ENCODE data around the gene FBXW4.

Gene FBXW4

GRCh38 chr10:101684782-101685181, 10.2 kb downstream of the FBXW4 start:
- TF ChIP-seq ZNF707 (tag by site-specific recombination; IDR thresholded peaks at IDR 0.05), result no peak
- TF ChIP-seq, protein P1, sequence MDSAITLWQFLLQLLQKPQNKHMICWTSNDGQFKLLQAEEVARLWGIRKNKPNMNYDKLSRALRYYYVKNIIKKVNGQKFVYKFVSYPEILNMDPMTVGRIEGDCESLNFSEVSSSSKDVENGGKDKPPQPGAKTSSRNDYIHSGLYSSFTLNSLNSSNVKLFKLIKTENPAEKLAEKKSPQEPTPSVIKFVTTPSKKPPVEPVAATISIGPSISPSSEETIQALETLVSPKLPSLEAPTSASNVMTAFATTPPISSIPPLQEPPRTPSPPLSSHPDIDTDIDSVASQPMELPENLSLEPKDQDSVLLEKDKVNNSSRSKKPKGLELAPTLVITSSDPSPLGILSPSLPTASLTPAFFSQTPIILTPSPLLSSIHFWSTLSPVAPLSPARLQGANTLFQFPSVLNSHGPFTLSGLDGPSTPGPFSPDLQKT (IDR thresholded peaks at IDR 0.05; ENCODE audit: borderline replicate concordance, low read depth, low read length), result no peak
- TF ChIP-seq MZF1 (tag by site-specific recombination; IDR thresholded peaks at IDR 0.05; ENCODE audit: borderline replicate concordance), result no peak
- TF ChIP-seq, protein P2, sequence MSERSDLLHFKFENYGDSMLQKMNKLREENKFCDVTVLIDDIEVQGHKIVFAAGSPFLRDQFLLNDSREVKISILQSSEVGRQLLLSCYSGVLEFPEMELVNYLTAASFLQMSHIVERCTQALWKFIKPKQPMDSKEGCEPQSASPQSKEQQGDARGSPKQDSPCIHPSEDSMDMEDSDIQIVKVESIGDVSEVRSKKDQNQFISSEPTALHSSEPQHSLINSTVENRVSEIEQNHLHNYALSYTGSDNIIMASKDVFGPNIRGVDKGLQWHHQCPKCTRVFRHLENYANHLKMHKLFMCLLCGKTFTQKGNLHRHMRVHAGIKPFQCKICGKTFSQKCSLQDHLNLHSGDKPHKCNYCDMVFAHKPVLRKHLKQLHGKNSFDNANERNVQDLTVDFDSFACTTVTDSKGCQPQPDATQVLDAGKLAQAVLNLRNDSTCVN (tag by site-specific recombination; optimal IDR thresholded peaks at IDR 0.05), result no peak
- no peak for TF ChIP-seq ZNF10 (tag by site-specific recombination; IDR thresholded peaks at IDR 0.05)
- TF ChIP-seq GFI1B (tag by site-specific recombination; IDR thresholded peaks at IDR 0.05), result no peak
- TF ChIP-seq PRDM2 (tag by site-specific recombination; IDR thresholded peaks at IDR 0.05; ENCODE audit: borderline replicate concordance), result no peak
- no peak for TF ChIP-seq FEZF1 (tag by site-specific recombination; IDR thresholded peaks at IDR 0.05)
- no peak for TF ChIP-seq ZNF600 (tag by site-specific recombination; IDR thresholded peaks at IDR 0.05)
- TF ChIP-seq ZNF610 (tag by site-specific recombination; IDR thresholded peaks at IDR 0.05; ENCODE audit: borderline replicate concordance), result no peak
- no peak for TF ChIP-seq AEBP2 (tag by site-specific recombination; IDR thresholded peaks at IDR 0.05; ENCODE audit: borderline replicate concordance)
- no peak for TF ChIP-seq ZNF626 (tag by site-specific recombination; IDR thresholded peaks at IDR 0.05)
- no peak for TF ChIP-seq ZNF585B (tag by site-specific recombination; IDR thresholded peaks at IDR 0.05)
- TF ChIP-seq ZSCAN23 (tag by site-specific recombination; IDR thresholded peaks at IDR 0.05), result no peak
- TF ChIP-seq OSR2 (tag by site-specific recombination; IDR thresholded peaks at IDR 0.05), result no peak
- TF ChIP-seq ZNF19 (tag by site-specific recombination; IDR thresholded peaks at IDR 0.05; ENCODE audit: low read depth), result no peak
- TF ChIP-seq, protein P3, sequence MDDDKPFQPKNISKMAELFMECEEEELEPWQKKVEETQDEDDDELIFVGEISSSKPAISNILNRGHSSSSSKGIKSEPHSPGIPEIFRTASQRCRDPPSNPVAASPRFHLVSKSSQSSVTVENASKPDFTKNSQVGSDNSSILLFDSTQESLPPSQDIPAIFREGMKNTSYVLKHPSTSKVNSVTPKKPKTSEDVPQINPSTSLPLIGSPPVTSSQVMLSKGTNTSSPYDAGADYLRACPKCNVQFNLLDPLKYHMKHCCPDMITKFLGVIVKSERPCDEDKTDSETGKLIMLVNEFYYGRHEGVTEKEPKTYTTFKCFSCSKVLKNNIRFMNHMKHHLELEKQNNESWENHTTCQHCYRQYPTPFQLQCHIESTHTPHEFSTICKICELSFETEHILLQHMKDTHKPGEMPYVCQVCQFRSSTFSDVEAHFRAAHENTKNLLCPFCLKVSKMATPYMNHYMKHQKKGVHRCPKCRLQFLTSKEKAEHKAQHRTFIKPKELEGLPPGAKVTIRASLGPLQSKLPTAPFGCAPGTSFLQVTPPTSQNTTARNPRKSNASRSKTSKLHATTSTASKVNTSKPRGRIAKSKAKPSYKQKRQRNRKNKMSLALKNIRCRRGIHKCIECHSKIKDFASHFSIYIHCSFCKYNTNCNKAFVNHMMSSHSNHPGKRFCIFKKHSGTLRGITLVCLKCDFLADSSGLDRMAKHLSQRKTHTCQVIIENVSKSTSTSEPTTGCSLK (tag by site-specific recombination; IDR thresholded peaks at IDR 0.05), result no peak
- no peak for TF ChIP-seq ZNF416 (tag by site-specific recombination; IDR thresholded peaks at IDR 0.05)
- peaks cover 31% of the 10 kb centered on the region for H3K4me1 ChIP-seq (ENCODE audit: control insufficient read depth, insufficient read depth, low read length)
- H3K4me3 ChIP-seq (ENCODE audit: low read depth, low read length), result no peak overlapping the region
- CTCF ChIA-PET, result no interaction called here
- POLR2A ChIA-PET, result no interaction called here
- no peak overlapping the region for H3K27ac ChIP-seq (ENCODE audit: extremely low read depth, low read depth, low read length)
- no peaks in the 10 kb centered on the region for H3K9me3 ChIP-seq (ENCODE audit: control insufficient read depth, insufficient read depth, low read depth, low read length)
- no peaks in the 10 kb centered on the region for H3K36me3 ChIP-seq (ENCODE audit: control insufficient read depth in 2 of 2, insufficient read depth in 1 of 2, low read length in 2 of 2)
